ENCODE data around the gene PREX1. TPM values are rescaled to one million over a fixed set of nuclear protein-coding genes. Genes with fewer than 3 reads are reported as not detected.

The PREX1 gene
- polyA plus RNA-seq, 1 of the 3 experiments (the other 2 are of a cell fraction), result 5.3 TPM

- no peaks in the 10 kb centered on the region for H3K9me2 ChIP-seq
- H3K4me2 ChIP-seq, result no peak overlapping the region
- no peaks in the 10 kb centered on the region for H3K27me3 ChIP-seq (ENCODE audit: insufficient read depth)
- peaks cover 11 to 16% of the 10 kb centered on the region in 2 experiments; a peak in 2 of 4 replicates for H3K4me1 ChIP-seq (ENCODE audit: control insufficient read depth in 1 of 2, insufficient read depth in 2 of 2, low read depth in 1 of 2, low read length in 1 of 2)
- no peaks in the 10 kb centered on the region for H3K36me3 ChIP-seq (replicated peaks in 1 of 2; ENCODE audit: control insufficient read depth in 1 of 2, insufficient read depth in 2 of 2, low read length in 1 of 2)
- POLR2A ChIA-PET, result no interaction called here
- CTCF ChIA-PET, result interaction anchor here (0.6 to 1.6 kb wide), 3 partner anchors 8 to 35 kb away, joined by 3 to 5 read pairs (median 3); no protein-coding TSS in a partner anchor
- no peak for TF ChIP-seq POLR2AphosphoS5 (IDR thresholded peaks at IDR 0.05; ENCODE audit: low read depth, low read length)
- no peak for TF ChIP-seq TCF12 (IDR thresholded peaks at IDR 0.05)
- no peak for TF ChIP-seq EP300 (IDR thresholded peaks at IDR 0.05; ENCODE audit: borderline replicate concordance in 1 of 2, low read depth in 1 of 2, low read length in 1 of 2)
- no peak for TF ChIP-seq NFIC (IDR thresholded peaks at IDR 0.05; ENCODE audit: borderline replicate concordance)
- no peak for TF ChIP-seq FOXJ3 (CRISPR knock-in tag; IDR thresholded peaks at IDR 0.05)
- no peak for TF ChIP-seq MEF2A (IDR thresholded peaks at IDR 0.05; ENCODE audit: borderline replicate concordance, low read depth)
- TF ChIP-seq CHD2 (IDR thresholded peaks at IDR 0.05; ENCODE audit: low read length, partially characterized antibody), result no peak
- no peak for TF ChIP-seq RFX5 (IDR thresholded peaks at IDR 0.05; ENCODE audit: low read length)
- TF ChIP-seq, protein P1, sequence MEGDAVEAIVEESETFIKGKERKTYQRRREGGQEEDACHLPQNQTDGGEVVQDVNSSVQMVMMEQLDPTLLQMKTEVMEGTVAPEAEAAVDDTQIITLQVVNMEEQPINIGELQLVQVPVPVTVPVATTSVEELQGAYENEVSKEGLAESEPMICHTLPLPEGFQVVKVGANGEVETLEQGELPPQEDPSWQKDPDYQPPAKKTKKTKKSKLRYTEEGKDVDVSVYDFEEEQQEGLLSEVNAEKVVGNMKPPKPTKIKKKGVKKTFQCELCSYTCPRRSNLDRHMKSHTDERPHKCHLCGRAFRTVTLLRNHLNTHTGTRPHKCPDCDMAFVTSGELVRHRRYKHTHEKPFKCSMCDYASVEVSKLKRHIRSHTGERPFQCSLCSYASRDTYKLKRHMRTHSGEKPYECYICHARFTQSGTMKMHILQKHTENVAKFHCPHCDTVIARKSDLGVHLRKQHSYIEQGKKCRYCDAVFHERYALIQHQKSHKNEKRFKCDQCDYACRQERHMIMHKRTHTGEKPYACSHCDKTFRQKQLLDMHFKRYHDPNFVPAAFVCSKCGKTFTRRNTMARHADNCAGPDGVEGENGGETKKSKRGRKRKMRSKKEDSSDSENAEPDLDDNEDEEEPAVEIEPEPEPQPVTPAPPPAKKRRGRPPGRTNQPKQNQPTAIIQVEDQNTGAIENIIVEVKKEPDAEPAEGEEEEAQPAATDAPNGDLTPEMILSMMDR (IDR thresholded peaks at IDR 0.05), result no peak
- TF ChIP-seq GABPA (IDR thresholded peaks at IDR 0.05; ENCODE audit: low read depth), result no peak
- TF ChIP-seq, protein P2, sequence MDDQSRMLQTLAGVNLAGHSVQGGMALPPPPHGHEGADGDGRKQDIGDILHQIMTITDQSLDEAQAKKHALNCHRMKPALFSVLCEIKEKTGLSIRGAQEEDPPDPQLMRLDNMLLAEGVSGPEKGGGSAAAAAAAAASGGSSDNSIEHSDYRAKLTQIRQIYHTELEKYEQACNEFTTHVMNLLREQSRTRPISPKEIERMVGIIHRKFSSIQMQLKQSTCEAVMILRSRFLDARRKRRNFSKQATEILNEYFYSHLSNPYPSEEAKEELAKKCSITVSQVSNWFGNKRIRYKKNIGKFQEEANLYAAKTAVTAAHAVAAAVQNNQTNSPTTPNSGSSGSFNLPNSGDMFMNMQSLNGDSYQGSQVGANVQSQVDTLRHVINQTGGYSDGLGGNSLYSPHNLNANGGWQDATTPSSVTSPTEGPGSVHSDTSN (IDR thresholded peaks at IDR 0.05), result no peak
- TF ChIP-seq, protein P3, sequence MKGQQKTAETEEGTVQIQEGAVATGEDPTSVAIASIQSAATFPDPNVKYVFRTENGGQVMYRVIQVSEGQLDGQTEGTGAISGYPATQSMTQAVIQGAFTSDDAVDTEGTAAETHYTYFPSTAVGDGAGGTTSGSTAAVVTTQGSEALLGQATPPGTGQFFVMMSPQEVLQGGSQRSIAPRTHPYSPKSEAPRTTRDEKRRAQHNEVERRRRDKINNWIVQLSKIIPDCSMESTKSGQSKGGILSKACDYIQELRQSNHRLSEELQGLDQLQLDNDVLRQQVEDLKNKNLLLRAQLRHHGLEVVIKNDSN (IDR thresholded peaks at IDR 0.05; ENCODE audit: borderline replicate concordance, low read depth), result no peak
- no peak for TF ChIP-seq FOSL2 (IDR thresholded peaks at IDR 0.05; ENCODE audit: borderline replicate concordance, low read depth)
- no peak overlapping the region for H3K27ac ChIP-seq (ENCODE audit: low read depth in 2 of 2, low read length in 1 of 2)
- no peak overlapping the region for H3K9ac ChIP-seq
- no peak overlapping the region for H2AFZ ChIP-seq (ENCODE audit: low read depth)
- H3K79me2 ChIP-seq (ENCODE audit: insufficient read depth), result no peaks in the 10 kb centered on the region
- H3F3A ChIP-seq (replicated peaks; ENCODE audit: insufficient read depth), result peaks cover 22% of the 10 kb centered on the region
- no peaks in the 10 kb centered on the region for H3K9me3 ChIP-seq
- 93% methylated on average over 2 of the region's 2 CpGs for WGBS (ENCODE audit: low lambda C conversion rate)
- H4K20me1 ChIP-seq (ENCODE audit: insufficient read depth), result no peaks in the 10 kb centered on the region
- DNase-seq, result no peak
- H3K4me3 ChIP-seq (ENCODE audit: low read depth in 2 of 2, low read length in 1 of 2), result no peak overlapping the region
These were observed 21.5 kb upstream of the PREX1 start for GRCh38 chr20:48849299-48849698.

DNA sequence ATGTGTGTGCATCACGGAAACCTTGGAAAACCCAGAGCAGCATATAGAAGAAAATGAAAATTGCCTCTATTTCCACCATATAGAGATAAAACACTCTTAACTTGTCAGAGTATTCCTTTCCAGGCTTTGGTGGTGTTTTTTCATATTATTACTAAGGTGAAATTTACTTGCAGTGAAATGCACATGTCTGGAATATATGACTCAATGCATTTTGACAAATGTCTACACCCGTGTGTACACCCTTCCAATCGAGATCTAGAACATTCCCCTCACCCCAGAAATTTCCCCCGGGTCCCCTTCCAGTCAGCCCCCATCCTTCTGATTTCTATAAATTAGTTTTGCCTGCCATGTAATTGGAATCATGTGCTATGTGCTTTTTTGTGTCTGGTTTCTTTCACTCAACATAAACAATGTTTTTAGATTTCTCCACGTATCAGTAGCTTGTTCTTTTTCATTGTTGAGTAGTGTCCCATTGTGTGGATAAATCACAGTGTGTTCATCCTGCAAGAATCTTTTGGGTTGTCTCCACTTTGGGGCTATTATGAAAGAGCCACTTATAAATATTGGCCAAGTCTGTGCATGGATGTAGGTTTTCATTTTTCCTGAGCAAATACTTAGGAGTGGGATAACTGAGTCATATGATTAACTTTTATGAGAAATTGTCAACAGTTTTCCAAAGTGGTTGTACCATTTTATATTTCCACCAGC lies 19.9 kb upstream of the PREX1 start:
- Histone ChIP-seq H3K9ac (no peak overlapping the region), H3K9me2 (no peaks in the 10 kb centered on the region), H3K27ac (ENCODE audit: low read depth in 2 of 2, low read length in 1 of 2) (no peak overlapping the region), H4K20me1 (ENCODE audit: insufficient read depth) (no peaks in the 10 kb centered on the region), H3K79me2 (ENCODE audit: insufficient read depth) (no peaks in the 10 kb centered on the region), H2AFZ (ENCODE audit: low read depth) (no peak overlapping the region), H3K27me3 (ENCODE audit: insufficient read depth) (no peaks in the 10 kb centered on the region), H3K4me1 (ENCODE audit: control insufficient read depth in 1 of 2, insufficient read depth in 2 of 2, low read depth in 1 of 2, low read length in 1 of 2) (peaks cover 11 to 16% of the 10 kb centered on the region in 2 experiments; a peak in 2 of 4 replicates), H3F3A (replicated peaks; ENCODE audit: insufficient read depth) (peaks cover 22% of the 10 kb centered on the region), H3K4me2 (no peak overlapping the region), H3K4me3 (ENCODE audit: low read depth in 2 of 2, low read length in 1 of 2) (no peak overlapping the region), H3K9me3 (no peaks in the 10 kb centered on the region), H3K36me3 (replicated peaks in 1 of 2; ENCODE audit: control insufficient read depth in 1 of 2, insufficient read depth in 2 of 2, low read length in 1 of 2) (no peaks in the 10 kb centered on the region)
- WGBS (ENCODE audit: low lambda C conversion rate), result 51% methylated on average over 5 of the region's 5 CpGs
- TF ChIP-seq GATA2 (CRISPR knock-in tag; IDR thresholded peaks at IDR 0.05) (no peak), RFX5 (IDR thresholded peaks at IDR 0.05; ENCODE audit: low read length) (no peak), RXRA (IDR thresholded peaks at IDR 0.05; ENCODE audit: borderline replicate concordance, low read depth) (no peak), POLR2AphosphoS5 (IDR thresholded peaks at IDR 0.05; ENCODE audit: low read depth, low read length) (no peak), TEAD4 (IDR thresholded peaks at IDR 0.05; ENCODE audit: borderline replicate concordance, insufficient read depth) (no peak), CHD2 (IDR thresholded peaks at IDR 0.05; ENCODE audit: low read length, partially characterized antibody) (no peak)
- TF ChIP-seq, protein P4, sequence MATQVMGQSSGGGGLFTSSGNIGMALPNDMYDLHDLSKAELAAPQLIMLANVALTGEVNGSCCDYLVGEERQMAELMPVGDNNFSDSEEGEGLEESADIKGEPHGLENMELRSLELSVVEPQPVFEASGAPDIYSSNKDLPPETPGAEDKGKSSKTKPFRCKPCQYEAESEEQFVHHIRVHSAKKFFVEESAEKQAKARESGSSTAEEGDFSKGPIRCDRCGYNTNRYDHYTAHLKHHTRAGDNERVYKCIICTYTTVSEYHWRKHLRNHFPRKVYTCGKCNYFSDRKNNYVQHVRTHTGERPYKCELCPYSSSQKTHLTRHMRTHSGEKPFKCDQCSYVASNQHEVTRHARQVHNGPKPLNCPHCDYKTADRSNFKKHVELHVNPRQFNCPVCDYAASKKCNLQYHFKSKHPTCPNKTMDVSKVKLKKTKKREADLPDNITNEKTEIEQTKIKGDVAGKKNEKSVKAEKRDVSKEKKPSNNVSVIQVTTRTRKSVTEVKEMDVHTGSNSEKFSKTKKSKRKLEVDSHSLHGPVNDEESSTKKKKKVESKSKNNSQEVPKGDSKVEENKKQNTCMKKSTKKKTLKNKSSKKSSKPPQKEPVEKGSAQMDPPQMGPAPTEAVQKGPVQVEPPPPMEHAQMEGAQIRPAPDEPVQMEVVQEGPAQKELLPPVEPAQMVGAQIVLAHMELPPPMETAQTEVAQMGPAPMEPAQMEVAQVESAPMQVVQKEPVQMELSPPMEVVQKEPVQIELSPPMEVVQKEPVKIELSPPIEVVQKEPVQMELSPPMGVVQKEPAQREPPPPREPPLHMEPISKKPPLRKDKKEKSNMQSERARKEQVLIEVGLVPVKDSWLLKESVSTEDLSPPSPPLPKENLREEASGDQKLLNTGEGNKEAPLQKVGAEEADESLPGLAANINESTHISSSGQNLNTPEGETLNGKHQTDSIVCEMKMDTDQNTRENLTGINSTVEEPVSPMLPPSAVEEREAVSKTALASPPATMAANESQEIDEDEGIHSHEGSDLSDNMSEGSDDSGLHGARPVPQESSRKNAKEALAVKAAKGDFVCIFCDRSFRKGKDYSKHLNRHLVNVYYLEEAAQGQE (IDR thresholded peaks at IDR 0.05; ENCODE audit: low read depth, low read length), result no peak
- TF ChIP-seq, protein P5, sequence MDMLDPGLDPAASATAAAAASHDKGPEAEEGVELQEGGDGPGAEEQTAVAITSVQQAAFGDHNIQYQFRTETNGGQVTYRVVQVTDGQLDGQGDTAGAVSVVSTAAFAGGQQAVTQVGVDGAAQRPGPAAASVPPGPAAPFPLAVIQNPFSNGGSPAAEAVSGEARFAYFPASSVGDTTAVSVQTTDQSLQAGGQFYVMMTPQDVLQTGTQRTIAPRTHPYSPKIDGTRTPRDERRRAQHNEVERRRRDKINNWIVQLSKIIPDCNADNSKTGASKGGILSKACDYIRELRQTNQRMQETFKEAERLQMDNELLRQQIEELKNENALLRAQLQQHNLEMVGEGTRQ (IDR thresholded peaks at IDR 0.05; ENCODE audit: borderline replicate concordance, low read depth, low read length), result no peak
- POLR2A ChIA-PET, result interaction anchor here (1.4 kb wide), 1 partner anchor 20 kb away, joined by 3 read pairs; the partner anchor contains the start of gene PREX1
- CTCF ChIA-PET, result interaction anchor here (1.6 to 2.4 kb wide), 2 partner anchors 10 to 190 kb away, joined by 3 to 7 read pairs; no protein-coding TSS in a partner anchor
- no peak for DNase-seq
